GM21423 (cell line): ENCODE results near the gene PCK1.

Source experiments
- ATAC-seq: cut with Tn5 transposase; IDR thresholded peaks from one replicate; pipeline ENCODE4 v1.9.1; 2021; ENCODE audit warnings: mild to moderate bottlenecking, moderate library complexity; ENCODE audit not compliant: unreplicated experiment

The PCK1 gene

DNA sequence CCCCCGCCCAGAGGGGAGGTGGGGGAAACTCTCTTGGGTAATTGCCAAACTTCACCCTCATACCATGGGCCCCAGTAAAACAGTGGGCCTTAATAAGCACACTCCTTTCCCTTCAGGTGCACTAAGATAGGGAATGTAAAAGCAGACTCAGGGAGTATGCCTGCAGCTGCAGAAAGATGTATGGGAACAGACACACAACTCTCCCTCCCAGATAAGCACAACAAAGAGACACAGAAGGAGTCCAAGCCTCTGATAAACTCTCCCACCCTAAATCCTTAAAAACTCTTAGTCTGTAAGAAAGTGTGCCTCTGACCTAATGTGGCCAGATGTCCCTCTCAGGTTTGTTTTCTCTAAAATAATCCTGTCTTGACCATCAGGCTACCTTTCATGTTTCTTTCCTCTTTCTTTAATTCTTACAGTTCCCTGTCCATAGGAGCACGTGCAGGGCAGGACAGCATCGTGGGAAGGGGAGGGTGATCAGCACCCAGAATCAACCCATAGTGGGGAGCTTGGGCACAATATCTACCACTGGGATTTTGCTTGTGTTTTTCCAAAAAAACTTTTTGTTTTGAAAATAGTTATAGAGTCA, 24.7 kb upstream of the PCK1 start:
- ATAC-seq, result no peak

DNA sequence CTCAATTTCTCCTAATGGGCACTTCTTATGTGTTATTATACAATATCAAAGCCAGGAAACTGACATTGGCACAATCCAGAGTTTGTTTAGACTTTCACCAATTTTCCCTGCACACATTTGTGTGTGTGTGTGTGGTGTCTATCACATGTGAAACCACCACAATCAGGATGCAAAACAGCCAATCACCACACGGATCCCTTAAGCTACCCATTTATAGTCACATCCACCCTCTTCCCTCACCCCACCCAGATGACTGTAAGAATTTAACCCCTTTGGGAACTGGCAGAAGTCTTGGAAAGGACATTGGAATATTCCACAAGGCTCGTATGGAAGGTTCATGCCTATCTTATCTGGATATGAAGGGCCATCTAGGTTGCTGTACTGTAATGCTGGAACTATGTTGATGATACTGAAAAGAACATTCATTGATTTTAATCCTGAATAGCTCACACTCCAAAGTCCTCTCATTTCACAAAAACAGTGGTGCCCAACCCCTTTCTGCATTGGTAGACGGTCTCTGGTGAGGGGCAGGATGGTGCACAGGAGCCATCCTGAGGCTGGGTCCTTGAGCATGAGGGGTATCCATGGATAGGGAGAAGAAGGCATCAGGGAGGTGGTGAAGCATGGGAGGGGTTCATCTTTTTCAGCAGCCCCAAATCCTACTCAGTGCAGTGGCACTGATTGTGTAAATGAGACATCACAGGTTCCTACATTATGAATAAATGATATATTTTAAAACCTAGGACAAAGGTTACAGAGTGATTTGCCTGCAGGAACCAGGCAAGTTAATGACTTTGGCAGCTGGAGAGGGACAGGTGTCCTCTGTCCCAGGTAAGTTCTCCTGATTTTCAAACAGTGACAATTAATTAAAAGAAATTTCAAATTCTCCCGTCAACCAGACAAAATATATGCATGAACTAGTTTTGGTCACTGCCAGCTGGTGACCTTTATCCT, 23.9 kb upstream of the PCK1 start:
- ATAC-seq, result no peak

DNA sequence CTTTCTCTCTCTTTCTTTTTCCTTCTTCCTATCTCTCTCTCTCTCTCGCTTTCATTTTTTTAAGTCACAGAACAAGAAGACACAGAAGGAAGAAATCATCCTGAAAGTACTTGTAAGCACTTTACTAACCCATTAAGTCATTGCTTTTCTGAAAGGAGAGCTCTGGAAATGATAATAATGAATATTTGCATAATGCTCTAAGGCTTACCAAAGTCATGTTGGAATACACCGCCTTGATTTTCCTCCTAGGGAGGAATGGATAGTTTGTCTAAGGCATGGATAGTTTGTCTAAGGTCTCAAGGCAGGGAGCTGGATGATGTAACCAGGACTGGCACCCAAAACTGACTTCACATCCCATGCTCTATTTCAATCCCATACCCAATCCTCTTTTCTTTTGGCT, 23.1 kb upstream of the PCK1 start:
- no peak for ATAC-seq

- ATAC-seq, result no peak
These were observed 21.0 kb upstream of the PCK1 start for GRCh38 chr20:57539889-57540288.

- ATAC-seq, result no peak
These were observed 19.9 kb upstream of the PCK1 start for GRCh38 chr20:57540890-57541580.

DNA sequence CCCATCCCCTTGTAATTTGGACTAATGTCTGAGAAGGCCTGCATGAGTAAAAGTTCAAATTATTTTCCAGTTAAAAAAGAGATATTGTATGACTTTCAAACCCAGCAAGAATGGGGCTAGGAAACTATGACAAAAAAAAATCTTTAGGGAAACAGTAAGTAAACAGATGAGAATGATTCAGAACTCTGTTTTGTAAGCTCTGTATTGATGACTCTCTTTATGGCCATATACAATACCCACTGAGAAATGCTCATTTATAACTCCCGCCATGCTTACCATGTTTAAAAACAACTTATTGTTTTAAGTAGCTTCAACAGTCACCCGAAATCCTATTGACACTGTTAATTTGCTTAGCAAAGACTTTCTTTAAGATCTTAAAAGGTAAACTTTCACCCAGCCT, 17.2 kb upstream of the PCK1 start:
- ATAC-seq, result no peak

DNA sequence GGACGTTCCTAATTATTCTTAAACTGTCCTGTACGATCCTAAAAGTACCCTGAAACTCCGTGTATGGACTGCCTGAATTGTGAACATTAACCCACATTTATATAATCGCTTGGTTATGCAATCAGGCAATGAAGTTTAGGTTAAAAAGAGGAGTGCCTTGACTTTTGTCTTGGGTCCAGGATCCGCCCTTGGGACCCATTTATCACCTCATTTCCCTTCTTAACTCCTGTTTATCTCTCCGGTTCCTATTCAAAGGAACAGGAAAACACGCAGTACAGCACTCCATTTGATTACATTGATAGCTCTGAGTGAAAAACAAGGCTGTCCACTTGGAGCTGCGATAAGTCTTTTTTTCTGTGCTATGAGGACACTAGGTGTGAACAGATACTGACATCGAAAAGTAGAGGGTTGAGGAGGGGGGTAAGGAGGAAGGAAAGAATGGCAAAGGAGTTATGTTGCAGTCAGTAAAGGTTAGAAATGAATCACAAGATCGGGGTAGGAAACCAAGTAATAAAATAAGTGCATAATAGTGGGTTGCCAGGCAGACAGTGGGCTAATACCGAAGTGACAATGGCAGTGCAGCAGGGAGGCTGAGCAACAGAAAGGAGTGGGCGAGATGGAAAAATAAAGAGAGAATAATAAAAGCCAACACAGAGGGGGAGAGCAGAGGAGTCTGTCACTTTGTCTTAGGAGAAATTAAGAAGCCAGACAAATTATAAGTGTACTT, 15.9 kb upstream of the PCK1 start:
- no peak for ATAC-seq

DNA sequence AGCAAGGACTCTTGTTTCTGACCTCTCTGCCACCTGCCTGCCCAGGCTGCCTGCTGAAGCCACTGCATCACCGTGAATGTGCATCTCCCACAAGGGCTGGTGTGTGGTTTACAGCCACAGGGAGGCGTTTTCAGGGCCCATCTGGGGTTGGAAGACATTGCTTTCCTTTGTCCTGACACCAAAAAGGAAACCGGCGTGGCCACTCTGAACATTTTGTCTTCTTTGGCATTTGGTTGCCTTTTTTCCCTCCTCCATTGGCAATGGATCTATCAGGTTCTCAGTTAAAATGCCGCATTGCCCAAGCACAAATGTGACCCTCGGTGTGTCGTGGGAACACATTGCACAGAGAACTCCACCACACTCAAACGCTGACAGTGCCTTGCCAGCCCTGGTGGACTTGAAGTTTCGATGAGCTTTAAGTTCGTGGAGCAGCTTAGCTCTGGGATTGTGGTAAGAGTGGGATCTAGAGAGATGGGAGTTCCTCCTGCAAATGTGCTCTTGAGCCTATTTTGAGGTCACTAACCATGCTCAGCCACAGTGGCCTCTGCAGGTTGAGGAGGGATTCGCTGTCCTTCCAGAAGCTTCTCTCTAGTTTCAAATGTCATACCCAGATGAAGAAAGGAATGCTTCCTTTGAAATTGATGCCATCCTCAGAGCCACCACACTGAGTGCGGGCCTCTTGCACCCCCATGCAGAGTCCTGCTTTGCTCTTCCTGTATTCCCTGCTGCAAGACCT, 14.8 kb upstream of the PCK1 start:
- no peak for ATAC-seq

- no peak for ATAC-seq
These were observed 13.8 kb upstream of the PCK1 start for GRCh38 chr20:57546956-57547649.

- no peak for ATAC-seq
These were observed 12.5 kb upstream of the PCK1 start for GRCh38 chr20:57548177-57549058.

DNA sequence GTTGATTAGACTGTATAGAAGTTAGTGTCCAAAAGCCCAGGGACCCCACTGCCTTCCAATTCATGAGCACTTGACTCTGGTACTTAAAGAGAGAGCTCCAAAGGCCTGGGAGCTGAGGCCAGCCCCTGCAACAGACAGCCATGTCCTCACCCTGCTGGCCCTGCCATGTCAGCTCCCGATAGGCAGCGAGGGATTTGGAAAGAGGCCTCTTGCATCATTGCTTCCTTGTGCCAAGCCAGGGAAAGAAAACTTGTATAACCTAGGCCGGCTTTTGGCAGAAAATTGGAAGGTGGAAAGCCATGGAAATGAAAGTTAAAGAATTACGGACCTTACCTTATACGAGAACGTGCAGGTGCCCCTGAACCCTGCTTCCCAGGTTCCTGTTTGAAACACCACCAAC, 8.4 kb upstream of the PCK1 start:
- no peak for ATAC-seq

GRCh38 chr20:57553376-57554018, 7.4 kb upstream of the PCK1 start:
- ATAC-seq, result no peak

DNA sequence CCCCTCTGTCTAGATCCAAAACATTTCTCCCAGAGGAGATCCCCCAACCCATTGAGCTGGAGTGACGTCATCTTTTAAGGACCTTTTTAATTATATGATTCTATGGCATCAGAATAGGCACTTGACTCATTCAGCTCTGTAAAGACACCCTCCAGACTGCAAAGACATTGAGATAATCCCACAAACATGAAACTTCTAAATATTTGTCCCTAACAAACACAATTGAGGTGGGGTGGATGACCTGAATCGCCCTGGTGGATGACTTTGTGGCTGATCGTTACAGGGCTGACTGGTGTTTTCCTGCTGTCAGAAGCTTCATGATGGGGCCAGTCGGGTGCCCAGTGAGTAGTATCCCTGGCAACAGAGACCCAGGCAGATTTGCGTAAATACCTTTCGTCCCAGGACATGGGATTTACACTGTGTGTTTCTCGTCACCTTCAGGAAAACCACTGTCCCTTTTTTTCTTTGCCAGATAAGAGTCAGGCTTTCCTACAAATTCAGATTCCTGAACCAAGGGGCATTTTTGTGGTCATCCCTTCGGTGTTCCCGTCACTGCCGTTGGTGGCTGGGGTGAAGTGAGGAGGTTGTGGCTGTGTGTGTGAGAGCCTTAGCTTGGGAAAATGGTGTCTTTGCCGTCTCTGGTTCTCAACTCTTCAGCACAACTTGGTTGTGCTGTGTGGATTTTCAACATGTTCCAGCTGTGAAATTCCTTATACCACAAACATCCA, 5.3 kb upstream of the PCK1 start:
- no peak for ATAC-seq

- ATAC-seq, result no peak
These were observed 4.0 kb upstream of the PCK1 start for GRCh38 chr20:57556980-57557274.

- ATAC-seq, result no peak
These were observed 2.8 kb upstream of the PCK1 start for GRCh38 chr20:57557926-57558613.

- no peak for ATAC-seq
These were observed 2.2 kb upstream of the PCK1 start for GRCh38 chr20:57558614-57559288.

GRCh38 chr20:57559289-57559634, 1.6 kb upstream of the PCK1 start:
- ATAC-seq, result no peak
